ENCODE measurements around the gene RALY.

Gene RALY

DNA sequence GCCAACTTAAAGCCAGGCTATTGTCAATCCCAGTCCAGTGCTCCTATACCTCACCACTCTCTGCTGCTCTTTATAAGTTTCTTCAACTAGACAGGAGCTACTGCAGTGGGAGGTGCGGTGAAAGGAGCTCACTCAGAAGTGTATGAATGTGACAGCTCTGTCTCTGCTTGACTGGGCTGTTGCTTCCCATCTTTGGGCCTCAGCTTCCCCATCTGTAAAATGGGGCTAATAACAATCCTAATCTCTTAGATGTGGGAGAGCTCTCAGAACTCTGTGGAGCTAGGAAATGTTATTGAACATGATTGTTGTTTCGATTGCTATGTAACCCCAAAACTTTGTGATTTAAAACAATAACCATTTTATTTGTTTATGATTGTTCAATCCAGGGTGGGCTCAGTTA, 8.4 kb upstream of the RALY start:
- TF ChIP-seq, protein P1, sequence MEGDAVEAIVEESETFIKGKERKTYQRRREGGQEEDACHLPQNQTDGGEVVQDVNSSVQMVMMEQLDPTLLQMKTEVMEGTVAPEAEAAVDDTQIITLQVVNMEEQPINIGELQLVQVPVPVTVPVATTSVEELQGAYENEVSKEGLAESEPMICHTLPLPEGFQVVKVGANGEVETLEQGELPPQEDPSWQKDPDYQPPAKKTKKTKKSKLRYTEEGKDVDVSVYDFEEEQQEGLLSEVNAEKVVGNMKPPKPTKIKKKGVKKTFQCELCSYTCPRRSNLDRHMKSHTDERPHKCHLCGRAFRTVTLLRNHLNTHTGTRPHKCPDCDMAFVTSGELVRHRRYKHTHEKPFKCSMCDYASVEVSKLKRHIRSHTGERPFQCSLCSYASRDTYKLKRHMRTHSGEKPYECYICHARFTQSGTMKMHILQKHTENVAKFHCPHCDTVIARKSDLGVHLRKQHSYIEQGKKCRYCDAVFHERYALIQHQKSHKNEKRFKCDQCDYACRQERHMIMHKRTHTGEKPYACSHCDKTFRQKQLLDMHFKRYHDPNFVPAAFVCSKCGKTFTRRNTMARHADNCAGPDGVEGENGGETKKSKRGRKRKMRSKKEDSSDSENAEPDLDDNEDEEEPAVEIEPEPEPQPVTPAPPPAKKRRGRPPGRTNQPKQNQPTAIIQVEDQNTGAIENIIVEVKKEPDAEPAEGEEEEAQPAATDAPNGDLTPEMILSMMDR (IDR thresholded peaks at IDR 0.05; ENCODE audit: low read depth, low read length), result no peak
- no peak for DNase-seq (ENCODE audit: low read depth in 2 of 2)
- H3K4me3 ChIP-seq (replicated peaks in 1 of 2; ENCODE audit: low read depth in 2 of 2, low read length in 2 of 2), result no peak overlapping the region

DNA sequence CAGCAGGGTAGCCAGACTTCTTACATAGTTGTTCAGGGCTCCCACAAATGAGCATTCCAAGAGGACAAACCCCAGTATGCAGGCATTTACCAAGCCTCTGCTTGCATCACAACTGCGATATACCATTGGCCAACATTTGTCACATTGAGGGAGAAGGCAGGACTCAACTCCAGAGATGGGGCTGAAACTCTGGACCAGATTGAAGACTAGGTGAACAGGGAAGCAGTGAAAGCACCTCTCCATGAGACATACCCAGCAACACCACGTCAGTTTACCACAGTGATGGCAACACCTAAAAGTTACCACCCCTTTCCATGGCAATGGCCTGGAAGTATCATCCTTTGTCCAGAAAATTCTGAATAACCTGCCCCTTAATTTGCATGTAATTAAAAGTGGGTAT, 7.9 kb upstream of the RALY start:
- no peak for DNase-seq (ENCODE audit: low read depth in 2 of 2)
- no peak overlapping the region for H3K4me3 ChIP-seq (replicated peaks in 1 of 2; ENCODE audit: low read depth in 2 of 2, low read length in 2 of 2)
- TF ChIP-seq, protein P1 (IDR thresholded peaks at IDR 0.05; ENCODE audit: low read depth, low read length), result no peak

DNA sequence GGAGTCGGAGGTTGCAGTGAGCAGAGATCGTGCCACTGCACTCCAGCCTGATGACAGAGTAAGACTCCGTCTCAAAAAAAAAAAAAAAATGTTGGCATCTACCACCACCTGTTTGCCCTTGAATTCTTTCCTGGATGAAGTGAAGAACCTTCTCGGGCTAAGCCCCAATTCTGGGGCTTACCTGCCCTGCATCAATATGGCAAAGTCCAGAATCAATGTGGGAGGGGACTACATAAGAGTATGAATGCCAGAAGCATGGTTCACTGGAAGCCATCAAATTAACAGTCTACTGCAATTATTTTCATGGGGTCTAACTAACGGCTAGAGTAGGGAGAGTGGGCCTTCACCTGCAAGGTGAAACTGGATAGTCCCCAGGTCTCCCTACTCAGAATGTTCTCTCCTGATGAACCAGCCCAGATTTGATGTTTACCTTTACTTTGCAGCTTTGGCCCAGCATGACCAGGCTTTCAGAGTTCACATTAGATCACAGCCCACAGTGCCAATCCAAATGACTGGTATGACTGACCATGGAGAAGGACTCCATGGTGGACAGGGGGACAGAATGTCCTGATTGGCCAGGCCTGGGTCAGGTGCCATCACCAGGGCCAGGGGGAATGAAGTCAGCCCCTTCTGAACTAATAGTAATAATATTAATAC, 7.0 kb upstream of the RALY start:
- TF ChIP-seq, protein P1 (IDR thresholded peaks at IDR 0.05; ENCODE audit: low read depth, low read length), result no peak
- DNase-seq (ENCODE audit: low read depth in 2 of 2), result no peak
- no peak overlapping the region for H3K4me3 ChIP-seq (replicated peaks in 1 of 2; ENCODE audit: low read depth in 2 of 2, low read length in 2 of 2)

DNA sequence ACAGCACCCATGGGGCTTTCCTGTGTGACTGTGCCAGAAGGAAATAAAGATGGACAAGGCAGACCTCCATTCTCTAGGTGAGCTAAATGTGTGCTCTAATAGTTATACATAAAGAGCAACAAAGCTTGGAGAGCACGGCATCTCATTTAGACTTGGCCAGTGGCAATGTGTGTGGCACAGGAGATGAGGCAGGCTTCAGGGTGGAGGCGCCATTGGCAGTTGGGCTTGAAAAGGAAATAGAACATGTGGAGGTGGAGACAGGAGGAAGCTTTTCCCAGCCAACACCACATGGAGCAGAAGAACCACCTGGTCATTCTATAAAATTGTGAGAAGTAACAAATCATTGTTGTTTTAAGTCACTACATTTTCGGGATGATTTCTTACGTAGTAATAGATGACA, 3.6 kb upstream of the RALY start:
- no peak for DNase-seq (ENCODE audit: low read depth in 2 of 2)
- no peak overlapping the region for H3K4me3 ChIP-seq (replicated peaks in 1 of 2; ENCODE audit: low read depth in 2 of 2, low read length in 2 of 2)
- TF ChIP-seq, protein P1 (IDR thresholded peaks at IDR 0.05; ENCODE audit: low read depth, low read length), result no peak

DNA sequence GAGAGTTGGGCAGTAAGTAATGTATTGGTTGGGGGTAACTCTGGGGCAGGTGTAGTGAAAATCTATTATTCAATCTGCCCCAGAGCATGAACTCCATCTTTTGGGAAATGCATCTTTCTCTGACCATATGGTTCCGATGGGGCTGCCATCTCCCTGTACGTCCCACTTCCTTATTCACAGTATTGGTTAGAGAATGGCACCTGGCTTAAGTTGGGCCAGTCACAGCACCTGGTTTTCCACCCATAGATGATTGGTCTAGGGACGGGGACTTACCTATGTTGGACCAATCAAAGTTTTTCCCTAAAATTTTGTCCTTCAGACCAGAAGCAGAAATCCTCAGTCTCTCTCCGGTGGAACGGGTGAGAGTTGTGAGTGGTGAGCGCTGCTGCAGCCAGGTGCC, 2.2 kb upstream of the RALY start:
- no peak for DNase-seq (ENCODE audit: low read depth in 2 of 2)

DNA sequence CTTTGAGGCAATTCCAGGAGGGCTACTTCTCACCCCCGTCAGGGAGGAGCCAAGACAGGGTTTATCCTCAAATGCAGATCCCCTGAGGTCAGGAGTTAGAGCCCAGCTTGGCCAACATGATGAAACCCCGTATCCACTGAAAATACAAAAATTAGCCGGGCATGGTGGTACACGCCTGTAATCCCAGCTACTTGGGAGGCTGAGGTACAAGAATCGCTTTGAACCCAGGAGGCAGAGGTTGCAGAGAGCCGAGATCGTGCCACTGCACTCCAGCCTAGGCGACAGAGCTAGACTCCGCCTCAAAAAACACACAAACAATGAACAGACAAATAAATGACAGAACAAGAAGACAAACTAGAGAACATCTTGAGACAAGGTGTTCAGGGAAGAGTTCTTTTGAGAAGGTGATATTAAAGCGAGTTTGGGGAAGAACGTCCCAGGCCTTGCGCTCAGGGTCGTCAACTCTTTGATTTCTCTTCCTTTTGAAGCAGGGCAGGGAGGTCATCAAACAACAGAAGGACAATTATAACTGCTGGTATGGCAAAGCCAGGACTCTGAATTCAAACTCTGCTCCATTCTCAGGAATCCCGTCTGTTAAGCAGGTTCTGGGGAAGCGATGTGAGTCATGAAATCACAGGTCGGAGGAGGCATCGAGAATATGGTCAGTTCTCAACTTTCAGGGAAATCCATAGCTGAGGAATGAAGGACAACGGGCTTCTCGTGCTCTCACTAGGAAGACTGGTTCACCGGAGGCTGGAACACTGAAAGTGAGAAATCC, 1.4 kb upstream of the RALY start:
- peak overlapping the region; percentile 69 to 98 for H3K4me3 ChIP-seq (replicated peaks in 1 of 2; ENCODE audit: low read depth in 2 of 2, low read length in 2 of 2)
- TF ChIP-seq, protein P1 (IDR thresholded peaks at IDR 0.05; ENCODE audit: low read depth, low read length), result no peak
- no peak for DNase-seq (ENCODE audit: low read depth in 2 of 2)

More for the DNA sequence above, 2.2 kb upstream of the RALY start:
- TF ChIP-seq, protein P1 (IDR thresholded peaks at IDR 0.05; ENCODE audit: low read depth, low read length), result no peak
- H3K4me3 ChIP-seq (replicated peaks in 1 of 2; ENCODE audit: low read depth in 2 of 2, low read length in 2 of 2), result no peak overlapping the region

Data from cardiac fibroblast (primary cell).